ENCODE measurements around the gene SLC49A3.
A peak's percentile ranks its signal among the peaks of the same experiment; 100 is the strongest.
"Not testable (repeated sequence)": the region's sequence is repeated elsewhere in the genome, so short reads cannot be mapped to it uniquely, and the experiment has no call there.

SLC49A3 gene

DNA sequence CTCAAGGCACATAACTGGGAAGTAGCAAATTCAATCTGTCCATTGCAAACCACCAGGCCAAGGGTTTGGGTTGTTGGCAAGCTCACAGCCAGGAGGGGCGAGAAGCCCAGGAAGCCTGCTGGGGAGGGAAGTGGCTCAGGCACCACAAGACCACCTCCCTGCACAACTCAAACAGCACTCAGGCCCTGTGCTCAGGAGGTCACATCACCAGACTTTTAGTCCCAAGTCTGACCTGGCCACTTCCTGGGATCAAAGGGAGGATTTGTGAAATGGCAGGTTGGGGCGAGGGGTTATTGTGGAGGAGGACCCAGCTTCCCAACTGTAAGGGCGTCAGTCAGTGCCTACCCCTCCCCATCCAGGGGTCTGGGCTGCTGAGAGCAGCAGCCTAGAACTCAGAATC is 17.2 kb downstream of the SLC49A3 start:
- FAIRE-seq = no peak

DNA sequence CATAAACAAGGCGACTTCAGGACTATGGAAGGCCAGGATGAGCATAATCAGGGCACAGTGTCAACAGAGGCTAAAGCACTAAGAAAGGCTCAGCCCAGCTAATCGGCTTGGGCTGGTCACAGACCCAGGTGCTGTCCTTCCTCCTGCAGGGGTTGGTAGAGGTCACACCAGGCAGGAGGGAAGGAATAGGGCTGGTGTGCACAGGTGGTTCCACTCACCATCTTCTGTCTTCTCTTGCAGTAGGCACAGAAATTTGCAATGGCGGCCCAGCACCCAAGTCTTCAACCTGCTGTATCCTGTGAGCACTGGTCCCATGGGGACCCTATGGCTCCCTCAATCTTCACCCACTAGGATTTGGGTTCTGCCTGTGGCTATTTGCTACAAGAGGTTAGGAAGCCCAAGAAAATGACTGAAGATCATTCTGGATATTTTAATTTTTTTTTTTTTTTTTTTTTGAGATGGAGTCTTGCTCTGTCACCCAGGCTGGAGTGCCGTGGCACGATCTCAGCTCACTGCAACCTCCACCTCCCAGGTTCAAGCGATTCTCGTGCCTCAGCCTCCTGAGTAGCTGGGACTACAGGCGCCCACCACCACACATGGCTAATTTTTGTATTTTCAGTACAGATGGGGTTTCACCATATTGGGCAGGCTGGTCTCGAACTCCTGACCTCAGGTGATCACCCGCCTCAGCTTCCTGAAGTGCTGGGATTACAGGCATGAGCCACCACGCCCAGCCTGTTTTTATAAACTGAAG is 19.0 kb downstream of the SLC49A3 start:
- not testable (repeated sequence) for FAIRE-seq; DNase-seq (ENCODE audit: extremely low spot score, insufficient read length, low read depth)

More for the DNA sequence above, 17.2 kb downstream of the SLC49A3 start:
- DNase-seq (ENCODE audit: extremely low spot score, insufficient read length, low read depth) = no peak

DNA sequence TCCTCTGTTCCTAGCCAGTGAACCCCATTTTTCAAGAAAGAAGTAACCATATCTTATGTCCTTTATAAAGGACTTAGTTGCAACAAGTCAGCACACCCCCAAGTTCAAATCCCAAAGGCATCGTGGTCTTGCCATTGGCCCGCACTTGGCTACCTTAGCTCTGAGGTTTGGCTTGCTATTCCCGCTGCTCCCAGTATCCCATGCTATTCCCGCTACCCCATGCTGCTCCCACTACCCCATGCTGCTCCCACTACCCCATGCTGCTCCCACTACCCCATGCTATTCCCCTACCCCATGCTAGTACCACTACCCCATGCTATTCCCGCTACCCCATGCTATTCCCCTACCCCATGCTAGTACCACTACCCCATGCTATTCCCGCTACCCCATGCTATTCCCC is 20.7 kb downstream of the SLC49A3 start:
- not testable (repeated sequence) for DNase-seq (ENCODE audit: extremely low spot score, insufficient read length, low read depth); FAIRE-seq

- no peak for DNase-seq (ENCODE audit: extremely low spot score, insufficient read length, low read depth)
- no peak for FAIRE-seq
Measured at GRCh38 chr4:667545-667925, 21.4 kb downstream of the SLC49A3 start.

DNA sequence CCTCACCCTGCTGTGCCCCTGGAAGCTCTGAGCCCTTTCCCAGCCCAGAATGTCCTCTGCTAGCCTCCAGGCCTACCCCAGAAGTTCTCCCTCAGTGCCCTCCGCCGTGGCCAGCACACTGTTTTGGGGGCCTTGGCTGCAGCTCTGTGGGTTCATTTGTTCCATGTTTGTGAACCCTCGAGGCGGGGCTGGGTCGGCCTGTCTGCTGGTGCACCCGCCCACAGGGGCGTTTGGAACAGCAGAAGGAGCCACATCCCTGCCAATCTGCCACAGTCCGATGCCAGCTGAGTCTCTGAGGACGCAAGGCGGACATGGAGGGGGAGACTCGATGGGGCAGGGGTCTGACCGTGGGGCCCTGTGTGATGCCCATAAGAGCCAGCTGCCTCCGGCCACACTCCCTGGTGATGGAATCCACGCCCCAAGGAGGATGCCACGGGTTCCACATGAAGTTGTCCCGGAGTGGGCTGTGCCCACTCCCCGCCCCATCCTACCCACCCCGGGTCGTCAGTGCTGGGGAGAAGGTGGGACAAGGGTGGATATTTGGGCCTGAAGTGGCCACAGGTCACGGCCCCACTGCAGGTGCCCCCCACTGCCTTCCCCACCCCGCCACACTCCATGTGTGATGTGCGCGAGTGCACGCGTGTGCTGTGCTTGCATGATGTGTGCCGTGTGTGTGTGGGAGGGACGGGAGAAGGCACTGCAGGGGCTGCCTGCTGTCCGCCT is 22.0 kb downstream of the SLC49A3 start:
- DNase-seq (ENCODE audit: extremely low spot score, insufficient read length, low read depth) = no peak
- no peak for FAIRE-seq

DNA sequence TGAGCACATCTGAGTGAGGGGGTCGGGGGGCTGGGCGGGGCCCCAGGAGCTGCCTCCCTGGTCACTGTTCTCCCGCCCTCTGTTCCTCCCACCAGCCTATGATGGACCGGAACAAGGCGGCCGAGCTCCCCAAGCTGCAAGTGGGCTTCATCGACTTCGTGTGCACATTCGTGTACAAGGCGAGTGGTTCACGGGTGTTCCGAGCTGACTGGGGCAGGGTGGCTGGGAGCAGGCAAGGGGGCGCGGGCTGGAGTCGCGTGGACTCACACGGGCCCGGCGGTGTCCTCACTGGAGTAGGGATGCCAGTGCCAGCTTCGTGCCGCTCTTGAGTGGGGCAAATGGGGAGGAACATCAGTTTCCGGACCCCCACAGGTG is 22.5 kb downstream of the SLC49A3 start:
- DNase-seq (ENCODE audit: extremely low spot score, insufficient read length, low read depth) (no peak), FAIRE-seq (no peak)

DNA sequence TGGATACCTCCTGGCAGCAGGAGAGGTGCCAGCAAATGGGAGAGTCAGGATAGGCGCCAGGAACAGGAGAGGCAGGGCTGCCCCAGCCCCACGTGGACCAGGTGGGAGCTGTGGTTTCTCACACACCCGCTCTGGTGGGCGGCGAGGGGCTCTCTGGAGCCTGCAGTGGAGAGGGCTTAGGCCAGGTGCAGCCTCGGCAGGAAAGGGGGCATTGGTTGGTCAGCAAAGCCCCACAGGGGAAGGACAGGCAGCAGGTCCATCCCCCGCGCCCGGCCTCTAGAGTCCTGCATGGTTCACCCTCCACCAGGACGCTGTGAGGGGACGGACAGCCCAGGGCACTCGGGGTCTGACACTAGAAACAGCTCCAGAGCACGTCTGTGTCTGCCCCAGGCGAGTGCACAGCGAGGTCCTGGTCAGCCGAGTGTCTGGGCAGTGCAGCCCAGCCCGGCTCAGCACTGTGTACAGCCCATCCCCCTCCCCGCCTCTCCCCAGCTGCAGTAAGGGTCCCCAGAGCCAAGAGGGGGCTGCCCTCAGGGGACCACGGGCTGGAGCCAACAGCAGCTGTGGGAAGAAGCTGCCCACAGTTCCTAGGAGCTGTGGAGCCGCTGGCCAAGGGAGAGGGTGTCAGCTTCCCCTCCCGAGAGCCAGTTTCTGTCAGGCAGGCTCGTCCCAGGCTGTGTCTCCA is 23.1 kb downstream of the SLC49A3 start:
- FAIRE-seq (no peak), DNase-seq (ENCODE audit: extremely low spot score, insufficient read length, low read depth) (no peak)

GRCh38 chr4:665381-665750 is 23.6 kb downstream of the SLC49A3 start:
- DNase-seq (ENCODE audit: extremely low spot score, insufficient read length, low read depth) (no peak), FAIRE-seq (no peak)

- DNase-seq (ENCODE audit: extremely low spot score, insufficient read length, low read depth) (no peak), FAIRE-seq (no peak)
Measured at GRCh38 chr4:664713-665231, 24.2 kb downstream of the SLC49A3 start.

- FAIRE-seq (peak; percentile 56), DNase-seq (ENCODE audit: extremely low spot score, insufficient read length, low read depth) (peak; percentile 51)
Measured at GRCh38 chr4:663438-664428, 25.2 kb downstream of the SLC49A3 start.

GRCh38 chr4:663046-663437 is 25.9 kb downstream of the SLC49A3 start:
- no peak for DNase-seq (ENCODE audit: extremely low spot score, insufficient read length, low read depth)
- FAIRE-seq = no peak

DNA sequence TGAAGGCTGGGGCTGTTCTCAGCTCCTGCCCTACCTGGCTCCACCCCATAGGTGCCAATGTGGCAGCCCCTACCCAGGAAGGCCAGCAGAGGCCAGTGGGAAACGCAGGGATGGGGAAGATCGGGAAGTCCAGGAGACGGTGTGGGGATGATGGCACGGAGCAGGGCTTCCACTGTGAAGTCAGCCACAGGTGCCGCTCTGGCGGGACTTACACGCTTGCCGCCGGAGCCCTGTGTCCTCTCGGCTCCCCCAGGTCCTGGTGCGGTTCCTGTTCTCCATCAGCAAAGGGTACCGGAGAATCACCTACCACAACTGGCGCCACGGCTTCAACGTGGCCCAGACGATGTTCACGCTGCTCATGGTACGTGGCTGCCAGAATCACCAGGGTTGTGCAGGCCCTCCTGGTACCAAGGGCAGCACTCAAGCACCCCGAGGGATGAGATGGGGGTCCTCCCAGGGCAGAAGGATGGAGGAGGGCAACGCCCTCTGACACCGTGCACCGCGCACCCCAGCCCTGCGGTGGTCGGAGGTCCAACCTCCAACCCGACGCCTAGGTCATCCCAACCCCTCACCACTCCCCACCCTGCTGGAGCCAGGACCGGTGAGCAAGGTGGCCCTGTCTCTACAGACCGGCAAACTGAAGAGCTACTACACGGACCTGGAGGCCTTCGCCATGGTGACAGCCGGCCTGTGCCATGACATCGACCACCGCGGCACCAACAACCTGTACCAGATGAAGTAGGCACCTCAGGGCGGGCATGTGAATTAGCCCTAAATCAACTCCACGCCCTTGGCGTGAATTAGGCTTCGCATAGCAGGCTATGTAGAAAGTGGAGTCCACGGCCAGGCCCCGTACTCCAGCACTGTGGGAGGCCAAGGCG is 26.8 kb downstream of the SLC49A3 start:
- no peak for FAIRE-seq
- DNase-seq (ENCODE audit: extremely low spot score, insufficient read length, low read depth) = no peak

GRCh38 chr4:661231-661630 is 27.7 kb downstream of the SLC49A3 start:
- DNase-seq (ENCODE audit: extremely low spot score, insufficient read length, low read depth) (no peak), FAIRE-seq (no peak)

GRCh38 chr4:660401-660800 is 28.6 kb downstream of the SLC49A3 start:
- DNase-seq (ENCODE audit: extremely low spot score, insufficient read length, low read depth) (no peak), FAIRE-seq (no peak)

DNA sequence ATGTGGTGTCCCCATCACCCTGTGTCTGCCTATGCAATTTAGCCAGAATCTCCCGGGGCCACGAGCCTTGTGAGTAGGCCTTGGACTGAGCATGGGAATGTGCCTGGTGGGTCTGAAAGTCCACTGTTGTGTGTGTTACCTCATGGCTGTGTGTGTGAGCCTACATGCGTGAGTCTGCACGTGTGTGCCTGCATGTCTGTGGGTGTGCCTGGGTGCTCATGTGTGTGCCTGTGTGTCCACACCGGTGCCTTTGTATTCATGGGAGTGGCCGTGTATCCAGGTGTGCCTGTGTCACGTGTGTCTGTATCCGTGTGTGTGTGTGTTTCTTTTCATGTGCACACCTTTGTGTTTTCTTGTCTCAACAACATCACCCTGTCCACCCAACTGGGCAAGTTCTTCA is 29.1 kb downstream of the SLC49A3 start:
- FAIRE-seq (no peak), DNase-seq (ENCODE audit: extremely low spot score, insufficient read length, low read depth) (no peak)

GRCh38 chr4:658681-659667 is 30.0 kb downstream of the SLC49A3 start:
- DNase-seq (ENCODE audit: extremely low spot score, insufficient read length, low read depth) (no peak), FAIRE-seq (no peak)

DNA sequence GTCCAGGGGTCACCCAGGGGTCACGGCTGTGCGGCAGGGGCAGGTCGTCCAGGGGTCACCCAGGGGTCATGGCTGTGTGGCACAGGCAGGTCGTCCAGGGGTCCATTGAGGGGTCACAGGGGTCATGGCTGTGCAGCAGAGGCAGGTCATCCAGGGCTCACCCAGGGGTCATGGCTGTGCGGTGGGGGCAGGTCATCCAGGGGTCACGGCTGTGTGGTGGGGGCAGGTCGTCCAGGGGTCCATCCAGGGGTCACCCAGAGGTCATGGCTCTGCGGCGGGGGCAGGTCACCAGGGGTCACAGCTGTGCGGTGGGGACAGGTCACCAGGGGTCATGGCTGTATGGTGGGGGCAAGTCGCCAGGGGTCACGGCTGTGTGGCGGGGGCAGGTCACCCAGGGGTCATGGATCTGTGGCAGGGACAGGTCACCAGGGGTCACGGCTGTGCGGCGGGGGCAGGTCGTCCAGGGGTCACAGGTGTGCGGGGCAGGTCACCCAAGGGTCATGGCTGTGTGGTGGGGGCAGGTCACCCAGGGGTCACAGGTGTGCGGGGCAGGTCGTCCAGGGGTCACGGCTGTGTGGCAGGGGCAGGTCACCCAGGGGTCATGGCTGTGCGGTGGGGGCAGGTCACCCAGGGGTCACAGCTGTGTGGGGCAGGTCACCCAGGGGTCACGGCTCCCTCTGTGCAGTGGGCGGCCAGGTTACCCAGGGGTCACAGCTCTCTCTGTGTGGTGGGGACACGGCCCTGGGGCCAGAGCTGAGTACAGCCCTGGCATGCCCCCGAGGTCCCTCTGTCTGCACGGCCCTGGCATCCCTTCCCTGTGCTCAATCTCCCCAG is 30.9 kb downstream of the SLC49A3 start:
- no peak for DNase-seq (ENCODE audit: extremely low spot score, insufficient read length, low read depth)
- FAIRE-seq = no peak
